NCI-H82 (cell line): ENCODE measurements around the gene LZTR1.

ENCODE experiments used
- DNase-seq: peaks from one replicate; lab custom pipeline; 2025; lab: John Stamatoyannopoulos, UW

The LZTR1 gene

DNA sequence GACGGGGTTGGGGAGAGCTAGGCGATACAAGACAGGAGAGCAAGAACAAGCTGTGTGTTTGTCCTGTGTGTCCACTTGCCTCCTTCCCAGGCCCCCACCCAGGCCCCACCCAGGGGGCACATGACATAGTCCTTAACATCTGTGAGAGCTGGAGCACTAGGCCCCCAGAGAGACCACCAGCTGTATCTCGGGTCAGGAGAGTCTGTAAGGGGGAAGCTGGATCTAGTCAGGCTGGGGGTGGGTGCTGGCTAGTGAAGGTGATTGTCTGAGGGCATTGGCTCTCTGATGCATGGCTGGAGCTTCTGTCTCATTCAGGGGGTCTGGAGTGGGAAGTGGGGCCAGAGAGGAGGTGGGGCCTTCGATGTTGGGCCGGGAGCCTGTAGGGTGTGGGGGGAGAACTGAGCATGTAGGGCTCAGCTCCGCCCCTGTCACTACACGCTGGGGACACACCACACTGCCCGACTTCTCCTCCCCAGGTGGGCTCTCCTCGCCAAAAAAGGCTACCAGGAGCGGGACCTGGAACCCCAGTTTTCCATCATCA, 33.4 kb downstream of the LZTR1 start:
- DNase-seq: peak; percentile 16

- DNase-seq: no peak
Observed at GRCh38 chr22:21016644-21017420, 34.7 kb downstream of the LZTR1 start.

DNA sequence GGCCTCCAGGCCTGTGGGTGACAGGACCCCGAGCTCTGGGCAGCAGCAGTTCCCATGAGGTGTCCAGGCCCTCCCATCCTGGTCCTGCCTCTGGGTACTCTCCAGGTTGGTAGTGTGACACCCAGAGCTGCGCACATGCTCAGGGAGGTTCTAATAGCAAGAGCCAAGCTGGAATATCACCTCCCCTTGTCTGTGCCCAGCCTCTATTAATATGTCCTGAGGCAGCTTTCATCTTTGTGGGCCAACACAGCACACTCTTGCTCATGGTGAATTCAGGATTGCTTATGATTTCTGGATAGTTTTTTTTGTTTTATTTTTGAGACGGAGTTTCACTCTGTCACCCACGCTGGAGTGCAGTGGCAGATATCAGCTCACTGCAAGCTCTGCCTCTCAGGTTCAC, 36.2 kb downstream of the LZTR1 start:
- no peak for DNase-seq

GRCh38 chr22:21020802-21021429, 38.8 kb downstream of the LZTR1 start:
- DNase-seq: peak; percentile 70

DNA sequence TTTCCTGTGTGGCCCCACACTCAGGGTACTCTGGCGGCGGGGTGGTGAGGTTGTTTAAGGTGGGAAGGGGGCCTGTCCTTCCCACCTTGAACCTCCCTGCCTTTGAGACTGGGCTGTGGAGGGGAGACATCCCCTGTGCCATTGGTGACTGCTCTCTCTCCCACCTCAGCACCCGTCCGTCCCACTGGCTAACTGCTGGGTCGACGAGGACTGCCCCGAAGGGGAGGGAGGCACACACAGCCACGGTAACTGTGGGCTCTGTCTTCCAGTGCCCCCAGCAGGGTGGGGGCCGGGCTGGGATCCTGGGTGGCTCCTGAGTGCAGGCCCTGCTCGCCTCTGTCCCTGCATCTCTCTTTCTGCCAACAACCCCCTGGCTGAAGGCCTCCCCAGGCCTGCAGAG, 40.4 kb downstream of the LZTR1 start:
- DNase-seq: no peak

GRCh38 chr22:21022955-21023614, 41.0 kb downstream of the LZTR1 start:
- no peak for DNase-seq

DNA sequence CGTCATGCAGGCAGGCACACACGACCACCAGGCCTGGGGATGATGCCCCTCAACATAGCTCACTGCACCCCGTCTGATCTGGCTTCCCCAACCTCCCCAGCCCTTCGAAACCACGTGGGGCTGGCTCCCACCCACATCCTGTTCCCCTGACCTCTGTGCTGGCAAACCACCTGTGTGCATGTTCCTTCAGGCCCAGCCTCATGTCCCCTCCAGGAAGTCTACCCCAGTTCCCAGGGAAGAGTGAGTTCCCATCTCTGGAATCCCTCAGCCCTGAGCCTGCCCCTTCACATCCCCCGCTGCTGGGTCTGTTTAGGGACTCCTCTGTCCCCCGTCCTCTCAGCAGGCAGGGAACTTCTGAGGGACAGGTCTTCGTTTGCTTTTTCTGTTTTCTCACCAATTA, 43.2 kb downstream of the LZTR1 start:
- no peak for DNase-seq

DNA sequence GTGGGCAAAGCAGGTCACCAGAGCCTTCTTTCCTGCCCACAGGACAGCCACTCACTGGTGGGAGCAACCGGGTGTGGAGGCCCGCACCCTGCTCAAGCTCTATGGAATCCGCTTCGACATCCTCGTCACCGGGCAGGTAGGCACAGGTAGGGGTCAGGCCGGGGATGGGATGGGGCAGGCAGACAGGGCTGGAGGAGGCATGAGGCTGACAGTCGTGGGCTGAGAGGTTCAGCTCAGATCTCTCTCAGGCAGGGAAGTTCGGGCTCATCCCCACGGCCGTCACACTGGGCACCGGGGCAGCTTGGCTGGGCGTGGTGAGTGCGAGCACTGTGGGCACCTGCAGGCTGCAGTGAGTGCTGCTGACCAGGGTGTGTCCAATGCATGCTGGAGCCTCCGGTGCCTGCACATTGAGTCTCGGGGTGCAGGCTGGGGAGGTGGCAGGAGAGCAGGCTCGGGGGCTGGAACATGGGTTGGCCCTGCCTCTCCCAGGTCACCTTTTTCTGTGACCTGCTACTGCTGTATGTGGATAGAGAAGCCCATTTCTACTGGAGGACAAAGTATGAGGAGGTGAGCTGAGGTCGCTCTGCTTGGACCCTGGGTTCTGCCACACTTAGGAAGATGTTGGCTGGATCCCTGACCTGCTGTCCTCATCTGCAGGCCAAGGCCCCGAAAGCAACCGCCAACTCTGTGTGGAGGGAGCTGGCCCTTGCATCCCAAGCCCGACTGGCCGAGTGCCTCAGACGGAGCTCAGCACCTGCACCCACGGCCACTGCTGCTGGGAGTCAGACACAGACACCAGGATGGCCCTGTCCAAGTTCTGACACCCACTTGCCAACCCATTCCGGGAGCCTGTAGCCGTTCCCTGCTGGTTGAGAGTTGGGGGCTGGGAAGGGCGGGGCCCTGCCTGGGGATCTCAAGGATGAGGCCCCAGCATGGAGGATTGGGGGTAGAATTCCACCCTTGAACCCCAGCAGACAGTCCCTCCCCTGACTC, 44.0 kb downstream of the LZTR1 start:
- DNase-seq: no peak

GRCh38 chr22:21026783-21027692, 44.9 kb downstream of the LZTR1 start:
- peak; percentile 91 for DNase-seq

DNA sequence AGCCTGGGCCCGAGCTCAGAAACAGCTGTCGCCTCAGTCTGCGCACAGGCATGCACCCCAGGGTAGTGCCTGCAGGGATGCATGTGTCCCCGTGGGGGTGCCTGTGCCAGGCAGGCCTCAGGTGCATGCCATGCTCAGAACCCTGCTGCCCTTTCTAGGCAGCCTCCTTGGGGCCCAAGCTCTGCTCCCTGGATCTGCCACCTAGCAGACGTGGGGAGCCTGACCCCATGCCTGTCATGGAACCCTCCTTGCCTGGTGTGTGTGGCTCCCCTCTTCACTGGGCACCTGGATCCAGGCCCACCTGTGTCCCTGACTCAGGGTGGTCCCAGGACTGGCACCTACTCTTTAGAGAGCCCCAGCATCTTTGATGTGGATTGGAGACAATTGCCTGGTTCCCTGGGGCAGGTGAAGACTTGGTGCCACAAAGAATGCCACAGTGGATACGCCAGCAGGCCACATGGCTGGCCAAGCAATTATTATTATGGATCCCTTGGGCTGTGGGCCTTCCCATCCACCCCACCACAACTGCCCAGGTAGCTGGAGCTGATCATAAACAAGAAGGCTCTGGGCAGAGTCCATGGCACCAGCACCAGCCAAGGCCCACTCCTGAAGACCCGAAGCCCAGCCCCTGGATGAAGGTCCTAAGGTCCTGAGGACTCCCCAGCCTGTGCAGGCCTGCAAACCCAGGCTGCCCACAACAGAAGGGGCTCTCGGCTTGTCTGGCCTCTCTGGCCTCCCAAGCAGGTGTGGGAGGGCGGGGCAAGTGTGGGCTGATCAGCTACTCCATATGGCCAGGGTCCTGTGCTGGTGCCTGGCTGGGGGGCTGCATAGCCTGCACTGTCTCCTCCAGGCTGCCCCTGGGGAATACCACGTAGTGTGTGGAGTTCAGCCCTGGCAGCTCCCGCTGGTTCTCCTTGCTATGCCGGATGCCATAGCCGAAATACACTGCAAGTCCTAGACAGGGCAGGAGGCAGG, 46.5 kb downstream of the LZTR1 start:
- peak; percentile 91 for DNase-seq

DNA sequence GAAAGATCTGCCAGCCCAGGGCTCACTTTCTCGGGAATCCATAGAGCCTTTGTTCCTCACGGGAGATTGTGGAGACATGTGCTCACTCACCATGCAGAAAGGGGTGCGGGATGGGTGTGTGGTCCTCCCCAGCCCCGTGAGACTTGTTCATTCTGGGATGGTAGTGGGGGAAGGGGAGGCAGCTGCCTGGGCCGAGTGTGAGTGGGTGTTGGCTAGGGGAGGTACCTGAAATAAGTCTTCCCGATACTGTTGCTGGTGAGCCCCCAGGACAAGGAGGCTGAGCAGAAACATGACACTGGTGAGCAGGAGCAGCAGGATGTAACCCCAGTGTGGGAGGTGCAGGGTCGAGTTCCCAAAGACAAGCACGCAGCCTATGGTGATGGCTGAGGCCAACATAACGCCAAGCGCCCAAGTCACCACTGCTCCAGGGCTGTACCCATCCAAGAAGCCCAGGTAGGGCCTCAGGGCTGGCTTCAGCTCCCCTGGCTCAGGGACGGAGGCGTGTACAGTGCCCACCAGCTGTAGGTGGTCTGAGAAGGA, 47.5 kb downstream of the LZTR1 start:
- peak; percentile 30 for DNase-seq

- DNase-seq: no peak
Observed at GRCh38 chr22:21030032-21030431, 47.9 kb downstream of the LZTR1 start.

DNA sequence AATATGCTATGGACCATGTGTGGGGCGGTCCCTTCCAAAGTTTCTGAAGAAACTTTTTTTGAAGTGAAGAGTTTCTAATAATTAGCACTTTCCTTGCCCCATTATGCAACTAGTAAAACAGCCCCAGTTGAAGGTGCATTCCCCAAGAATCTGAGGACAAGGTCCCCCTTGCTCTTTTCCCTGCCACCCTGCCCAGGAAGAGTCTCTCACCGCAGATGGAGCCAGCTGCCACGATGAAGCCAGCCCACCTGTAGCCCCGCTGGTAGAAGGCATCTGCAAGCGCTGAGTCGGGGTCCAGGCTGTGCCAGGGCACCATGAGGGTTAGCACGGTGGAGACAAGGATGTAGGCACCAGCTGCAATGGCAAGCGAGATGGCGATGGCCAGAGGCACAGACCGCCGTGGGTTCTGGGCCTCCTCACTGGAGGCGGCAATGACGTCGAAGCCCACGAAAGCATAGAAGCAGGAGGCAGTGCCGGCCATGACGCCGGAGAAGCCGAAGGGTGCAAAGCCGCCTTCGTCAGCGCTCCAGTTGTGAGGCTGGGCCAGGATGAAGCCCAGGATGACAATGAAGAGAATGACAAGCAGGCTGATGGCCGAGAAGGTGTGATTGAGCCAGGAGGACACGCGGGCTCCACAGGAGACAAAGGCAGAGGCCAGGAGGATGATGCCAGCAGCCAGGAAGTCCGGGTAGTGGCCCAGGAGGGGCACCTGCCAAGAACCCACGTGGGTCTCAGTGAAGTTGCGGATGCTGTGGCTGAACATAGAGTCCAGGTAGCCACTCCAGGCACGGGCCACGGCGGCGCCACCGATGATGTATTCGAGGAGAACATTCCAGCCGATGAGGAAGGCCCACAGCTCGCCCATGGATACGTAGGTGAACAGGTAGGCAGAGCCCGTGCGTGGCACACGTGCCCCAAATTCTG, 48.8 kb downstream of the LZTR1 start:
- no peak for DNase-seq

GRCh38 chr22:21031545-21032036, 49.5 kb downstream of the LZTR1 start:
- DNase-seq: no peak

DNA sequence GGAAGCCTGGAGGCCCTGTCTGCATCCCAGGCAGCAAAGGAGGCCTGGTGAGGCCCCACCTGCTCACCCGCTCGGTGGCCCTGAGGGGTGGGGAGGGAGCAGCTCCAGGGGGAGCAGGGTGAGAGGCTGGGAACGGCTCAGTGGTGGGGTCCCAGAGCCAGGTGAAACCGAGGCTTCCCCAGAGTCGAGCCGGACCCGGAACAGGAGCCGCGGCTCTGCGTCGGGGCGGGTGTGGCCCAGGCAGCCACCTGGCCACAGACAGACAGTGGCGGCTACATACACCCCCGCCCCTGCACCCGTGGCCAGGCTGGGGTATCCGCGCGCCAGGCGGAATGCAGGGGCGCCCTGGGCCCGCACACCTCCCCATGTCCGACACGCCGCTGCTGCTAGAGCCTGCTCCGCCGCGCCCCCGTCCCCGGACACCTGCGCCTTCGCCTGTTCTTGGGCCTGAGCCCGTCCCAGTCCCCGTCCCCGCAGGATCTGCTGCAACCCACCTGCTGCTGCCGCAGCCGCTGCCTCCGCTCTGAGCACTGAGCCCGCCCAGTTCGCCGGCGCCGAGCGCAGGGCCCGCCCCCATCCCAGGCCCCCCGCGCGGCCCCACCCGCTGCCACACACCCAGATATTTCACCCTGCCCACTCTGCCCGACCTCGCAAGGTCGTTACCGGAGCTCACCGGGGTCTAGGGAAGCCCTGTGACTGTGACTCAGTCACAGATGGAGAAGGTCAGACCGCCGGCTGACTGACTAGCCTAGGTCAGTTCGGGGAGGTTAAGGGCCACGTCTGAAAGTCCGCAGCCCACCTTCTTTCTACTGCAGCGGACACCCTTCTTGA, 50.2 kb downstream of the LZTR1 start, which contains the start of gene SLC7A4:
Gene SLC7A4, minus strand, starts transcription at position 525 of the 831 bp plus-strand sequence. CDS start 749 bp downstream, outside the sequence.
- no peak for DNase-seq

DNA sequence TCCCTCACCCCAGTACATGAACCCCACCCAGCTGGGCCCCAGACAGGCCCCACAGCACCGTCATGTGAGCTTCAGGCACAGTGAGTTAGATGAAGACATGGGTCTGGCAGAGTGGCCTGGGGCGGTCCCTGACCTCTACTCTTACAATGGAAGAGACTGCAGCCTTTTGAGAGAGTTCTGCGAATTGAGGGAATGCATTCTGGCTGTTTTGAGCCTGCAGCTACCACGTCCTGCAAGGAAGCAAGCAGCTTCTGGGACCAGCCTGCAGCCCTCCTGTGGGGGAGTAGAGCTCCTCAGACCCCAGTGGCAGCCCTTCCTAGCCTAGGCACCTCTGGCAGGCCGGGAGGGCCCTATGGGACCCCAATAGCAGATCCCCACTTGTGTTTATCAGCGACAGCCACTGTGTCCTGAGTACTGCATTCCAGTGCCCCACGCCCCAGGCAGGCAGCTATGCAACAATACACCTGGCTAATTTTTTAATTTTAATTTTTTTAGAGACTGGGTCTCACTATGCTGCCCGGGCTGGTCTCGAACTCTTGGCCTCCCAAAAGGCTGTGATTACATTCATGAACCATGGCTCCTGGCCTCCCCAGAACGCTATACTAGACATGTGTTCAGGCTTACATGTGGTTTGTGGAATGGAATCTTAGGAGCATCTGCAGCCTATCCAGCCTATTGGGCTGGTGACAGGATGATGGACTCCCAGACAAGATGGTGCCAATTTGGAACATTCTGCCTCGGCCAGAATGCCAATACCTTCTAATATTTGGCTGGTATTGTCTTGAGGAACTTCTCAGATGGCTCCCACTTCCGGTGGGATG, 51.0 kb downstream of the LZTR1 start:
- no peak for DNase-seq
